ENCODE data around the gene RNF207.

RNF207 gene

GRCh38 chr1:6180268-6180706 is 25.6 kb upstream of the RNF207 start, which contains the start of gene CHD5:
Gene CHD5 (minus strand): TSS chr1:6180321. CDS start chr1:6180023, 298 bp downstream.
- DNase-seq = no peak
- peaks cover 12% of the 10 kb centered on the region for H3F3A ChIP-seq (ENCODE audit: insufficient read depth, low read length)
- H3K27ac ChIP-seq (ENCODE audit: low read length) = no peak within 1 kb of the TSS
- TF ChIP-seq EZH2 (optimal IDR thresholded peaks at IDR 0.05; ENCODE audit: low read depth, low read length) (no peak), EZH2phosphoT487 (IDR thresholded peaks at IDR 0.05; ENCODE audit: low read length) (no peak), CTCF (IDR thresholded peaks at IDR 0.05; ENCODE audit: low read length) (no peak)
- H3K9me3 ChIP-seq (replicated peaks; ENCODE audit: insufficient read depth, low read length) = no peaks in the 10 kb centered on the region
- peaks cover 48% of the 10 kb centered on the region for H3K27me3 ChIP-seq (replicated peaks; ENCODE audit: insufficient read depth, low read length)
- H4K20me1 ChIP-seq (ENCODE audit: insufficient read depth, low read length) = peaks cover 3% of the 10 kb centered on the region; the same call in 1 of the 2 replicates
- H3K9me2 ChIP-seq (replicated peaks; ENCODE audit: insufficient read depth, low read length) = no peaks in the 10 kb centered on the region
- no peak within 1 kb of the TSS for H3K4me2 ChIP-seq (ENCODE audit: low read depth, low read length)
- H3K79me2 ChIP-seq (ENCODE audit: low read length) = no peaks in the 10 kb centered on the region
- H3K4me1 ChIP-seq (ENCODE audit: low read length) = no peaks in the 10 kb centered on the region
- no peaks in the 10 kb centered on the region for H3K36me3 ChIP-seq (replicated peaks; ENCODE audit: insufficient read depth, low read length)
- no peak within 1 kb of the TSS for H3K9ac ChIP-seq (ENCODE audit: low read length)
- H2AFZ ChIP-seq (ENCODE audit: low read length) = no peak within 1 kb of the TSS
- no peak within 1 kb of the TSS for H3K4me3 ChIP-seq (ENCODE audit: low read length)

GRCh38 chr1:6180707-6181311 is 25.1 kb upstream of the RNF207 start:
- DNase-seq = no peak
- H3K4me2 ChIP-seq (ENCODE audit: low read depth, low read length) = no peak overlapping the region
- H3K27me3 ChIP-seq (replicated peaks; ENCODE audit: insufficient read depth, low read length) = peaks cover 45% of the 10 kb centered on the region
- H3K27ac ChIP-seq (ENCODE audit: low read length) = no peak overlapping the region
- no peaks in the 10 kb centered on the region for H3K4me1 ChIP-seq (ENCODE audit: low read length)
- H3K79me2 ChIP-seq (ENCODE audit: low read length) = no peaks in the 10 kb centered on the region
- H3K9me3 ChIP-seq (replicated peaks; ENCODE audit: insufficient read depth, low read length) = no peaks in the 10 kb centered on the region
- H4K20me1 ChIP-seq (ENCODE audit: insufficient read depth, low read length) = peaks cover 9% of the 10 kb centered on the region; the same call in 1 of the 2 replicates
- H3F3A ChIP-seq (ENCODE audit: insufficient read depth, low read length) = peaks cover 13% of the 10 kb centered on the region
- H3K4me3 ChIP-seq (ENCODE audit: low read length) = no peak overlapping the region
- H3K9ac ChIP-seq (ENCODE audit: low read length) = no peak overlapping the region
- H2AFZ ChIP-seq (ENCODE audit: low read length) = no peak overlapping the region
- no peaks in the 10 kb centered on the region for H3K36me3 ChIP-seq (replicated peaks; ENCODE audit: insufficient read depth, low read length)
- TF ChIP-seq EZH2phosphoT487 (IDR thresholded peaks at IDR 0.05; ENCODE audit: low read length) (no peak), CTCF (IDR thresholded peaks at IDR 0.05; ENCODE audit: low read length) (no peak), EZH2 (optimal IDR thresholded peaks at IDR 0.05; ENCODE audit: low read depth, low read length) (no peak)
- H3K9me2 ChIP-seq (replicated peaks; ENCODE audit: insufficient read depth, low read length) = no peaks in the 10 kb centered on the region

GRCh38 chr1:6181347-6181770 is 24.6 kb upstream of the RNF207 start:
- H3K4me1 ChIP-seq (ENCODE audit: low read length) = no peaks in the 10 kb centered on the region
- no peaks in the 10 kb centered on the region for H3K9me3 ChIP-seq (replicated peaks; ENCODE audit: insufficient read depth, low read length)
- no peaks in the 10 kb centered on the region for H3K79me2 ChIP-seq (ENCODE audit: low read length)
- no peaks in the 10 kb centered on the region for H3K36me3 ChIP-seq (replicated peaks; ENCODE audit: insufficient read depth, low read length)
- H4K20me1 ChIP-seq (ENCODE audit: insufficient read depth, low read length) = peaks cover 11% of the 10 kb centered on the region; the same call in 1 of the 2 replicates
- no peak for TF ChIP-seq CTCF (IDR thresholded peaks at IDR 0.05; ENCODE audit: low read length)
- TF ChIP-seq EZH2 (optimal IDR thresholded peaks at IDR 0.05; ENCODE audit: low read depth, low read length) = no peak
- TF ChIP-seq EZH2phosphoT487 (IDR thresholded peaks at IDR 0.05; ENCODE audit: low read length) = no peak
- H3K9me2 ChIP-seq (replicated peaks; ENCODE audit: insufficient read depth, low read length) = no peaks in the 10 kb centered on the region
- no peak overlapping the region for H3K4me2 ChIP-seq (ENCODE audit: low read depth, low read length)
- H2AFZ ChIP-seq (ENCODE audit: low read length) = no peak overlapping the region
- no peak overlapping the region for H3K9ac ChIP-seq (ENCODE audit: low read length)
- H3K27me3 ChIP-seq (replicated peaks; ENCODE audit: insufficient read depth, low read length) = peaks cover 40% of the 10 kb centered on the region
- DNase-seq = no peak
- H3F3A ChIP-seq (ENCODE audit: insufficient read depth, low read length) = peaks cover 16% of the 10 kb centered on the region
- no peak overlapping the region for H3K27ac ChIP-seq (ENCODE audit: low read length)
- H3K4me3 ChIP-seq (ENCODE audit: low read length) = no peak overlapping the region
